ENCODE data around the gene VAV3.
"Not testable (repeated sequence)": the region's sequence is repeated elsewhere in the genome, so short reads cannot be mapped to it uniquely, and the experiment has no call there.

The VAV3 gene

DNA sequence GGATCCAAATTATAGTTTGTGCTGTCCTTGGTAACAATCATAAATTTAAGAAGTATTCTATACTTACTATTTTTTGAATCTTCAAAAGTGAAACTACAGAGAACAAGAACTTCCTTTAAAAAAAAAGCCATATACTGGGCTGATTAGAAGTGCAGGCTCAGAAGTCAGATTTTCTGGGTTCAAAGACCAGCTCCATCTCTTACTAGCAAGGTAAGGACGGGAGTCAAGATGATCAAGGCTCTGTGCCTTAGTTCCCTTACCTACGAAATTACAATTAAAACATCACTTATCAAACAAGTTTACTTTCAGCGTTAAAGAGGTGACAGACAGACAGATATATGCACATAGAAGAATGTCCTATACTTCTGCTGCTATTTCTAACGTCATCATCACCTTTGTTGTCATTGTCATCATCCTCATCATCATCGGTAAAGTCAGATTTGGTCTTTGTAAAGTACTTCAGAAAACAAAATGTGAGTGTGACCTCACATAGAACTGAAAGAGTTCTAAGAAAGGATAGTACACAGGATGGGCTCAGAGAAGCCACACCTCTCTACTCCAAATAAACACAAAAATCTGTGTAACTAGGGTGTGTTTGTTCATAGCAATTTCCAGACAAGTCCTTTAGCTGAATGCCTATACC, 178.7 kb downstream of the VAV3 start:
- DNase-seq = no peak

DNA sequence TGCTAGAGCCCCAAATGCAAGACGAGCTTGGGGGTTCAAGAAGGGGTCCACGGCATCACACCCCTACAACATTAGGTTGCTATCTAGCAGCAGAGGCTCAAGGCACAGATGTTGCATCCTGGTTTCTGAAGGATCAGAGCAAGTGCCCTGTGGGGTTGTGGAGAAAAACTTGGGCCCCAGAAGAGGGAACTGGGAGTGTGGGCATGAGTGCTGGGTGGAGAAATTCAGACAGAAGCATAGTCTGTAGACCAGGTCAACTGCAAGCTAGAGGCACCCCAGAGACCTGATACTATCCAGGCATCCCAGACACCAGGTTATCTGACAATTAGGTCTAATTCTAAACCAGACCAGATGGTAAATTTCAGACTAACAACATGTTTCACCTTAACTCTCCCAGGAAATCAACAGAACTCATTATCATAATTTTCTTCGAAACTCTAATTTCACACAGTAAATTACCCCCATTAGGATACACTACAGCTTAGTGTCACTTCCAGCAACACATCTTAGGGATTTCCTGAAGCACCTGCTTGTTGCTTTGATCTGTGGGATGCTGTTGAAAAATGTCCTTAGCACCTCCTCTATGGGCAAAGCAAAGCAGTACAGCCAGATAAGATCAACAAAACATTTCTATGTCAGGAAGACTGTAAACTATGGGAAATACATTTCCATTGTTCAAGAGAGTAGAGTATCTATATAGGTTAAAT, 179.3 kb downstream of the VAV3 start:
- no peak for DNase-seq

DNA sequence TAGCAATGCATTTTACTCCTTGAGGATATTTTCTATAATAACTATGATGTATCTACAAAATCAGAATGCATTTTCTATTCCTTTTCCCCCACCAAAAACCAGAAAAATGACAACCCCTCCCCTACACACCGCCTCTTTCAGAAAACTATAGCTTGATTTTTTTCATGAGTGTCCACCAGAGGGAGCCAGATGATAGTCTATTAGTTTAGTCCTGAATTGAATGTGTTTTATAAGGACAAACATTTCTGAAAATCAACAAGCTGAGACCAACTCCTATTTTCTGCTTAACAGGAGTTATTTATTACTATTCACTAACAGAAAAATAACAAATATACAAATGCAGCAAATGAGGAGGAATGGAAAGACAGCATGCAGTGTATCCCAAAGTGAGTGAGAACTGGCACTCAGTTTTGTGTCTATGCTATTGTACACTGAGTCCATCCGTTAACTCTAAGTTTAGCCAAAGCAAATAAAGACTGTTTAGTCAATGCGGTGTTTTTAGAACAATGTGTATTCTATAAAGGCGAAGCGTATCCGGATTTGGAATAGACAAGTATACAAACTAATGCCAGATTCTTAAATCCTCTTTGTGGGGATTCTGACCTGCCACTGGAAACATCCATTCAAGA, 182.6 kb downstream of the VAV3 start:
- no peak for DNase-seq

DNA sequence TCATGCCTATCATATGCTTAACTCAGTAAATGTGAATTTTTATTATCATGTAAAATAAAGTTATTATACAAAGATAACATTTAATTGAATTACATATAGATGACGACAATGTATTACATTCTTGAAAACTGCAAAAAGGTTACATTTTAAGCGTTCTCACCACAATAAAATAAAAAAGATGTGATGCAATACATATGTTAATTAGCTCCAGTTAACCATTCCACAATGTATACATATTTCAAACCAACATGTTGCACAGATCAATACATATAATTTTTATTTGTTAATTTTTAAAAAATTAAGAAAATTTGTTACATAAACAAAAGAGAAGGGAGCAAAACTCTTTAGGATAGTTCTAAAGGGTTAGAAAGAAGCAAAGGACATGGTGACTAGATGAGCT, 183.7 kb downstream of the VAV3 start:
- DNase-seq = no peak

DNA sequence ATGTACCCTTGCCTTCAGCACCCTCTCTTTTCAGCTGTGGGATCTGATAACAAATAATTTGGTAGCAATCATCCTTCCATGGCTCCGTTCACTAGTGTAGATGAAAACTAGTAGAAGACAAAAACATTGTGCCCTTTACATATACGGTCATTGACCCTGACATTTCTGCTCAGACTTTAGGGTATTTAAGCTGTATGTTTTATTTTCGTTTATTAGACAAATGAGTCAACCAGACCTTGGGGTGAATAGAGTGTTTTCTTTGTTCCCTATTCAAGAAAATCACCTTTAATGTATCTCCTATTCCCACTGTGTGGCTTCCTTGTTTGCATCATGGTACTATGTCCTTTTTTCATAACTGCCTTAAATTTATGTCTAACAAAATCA, 187.3 kb downstream of the VAV3 start:
- no peak for DNase-seq

DNA sequence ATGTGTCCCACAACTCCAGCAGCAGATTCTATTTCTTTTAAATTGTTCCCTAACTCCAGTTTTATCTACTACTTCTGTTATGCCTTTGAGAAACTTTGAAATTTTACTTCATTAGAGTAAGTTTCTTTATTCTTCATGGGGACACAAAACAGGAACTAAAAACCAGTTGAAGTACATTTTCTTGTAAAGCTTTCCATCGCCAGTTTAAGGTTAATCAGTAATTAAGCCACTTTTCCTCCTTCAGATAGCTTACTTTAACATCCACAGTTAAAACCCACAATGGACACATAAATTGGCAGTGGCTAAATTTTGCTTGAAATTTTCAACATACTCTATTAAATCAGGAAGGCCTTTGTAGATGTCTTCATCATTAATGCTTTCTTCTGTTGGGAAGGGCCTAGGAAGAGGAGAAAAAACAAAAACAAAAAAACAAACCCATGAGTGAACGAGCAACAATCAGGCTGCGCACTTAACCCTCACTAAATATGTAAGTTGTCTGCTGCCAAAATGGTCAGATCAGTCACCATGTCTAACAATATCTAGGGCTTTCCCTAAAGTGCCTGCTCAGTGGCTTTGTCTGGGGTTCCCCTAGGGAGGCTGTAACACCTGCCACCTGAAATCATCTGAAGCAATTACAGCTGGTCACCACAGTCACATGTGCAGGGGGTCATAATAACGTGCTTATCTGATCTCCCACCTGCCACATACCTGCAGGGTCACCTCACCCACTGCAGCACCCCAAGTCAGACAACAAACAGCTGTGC, 187.9 kb downstream of the VAV3 start:
- DNase-seq = no peak

DNA sequence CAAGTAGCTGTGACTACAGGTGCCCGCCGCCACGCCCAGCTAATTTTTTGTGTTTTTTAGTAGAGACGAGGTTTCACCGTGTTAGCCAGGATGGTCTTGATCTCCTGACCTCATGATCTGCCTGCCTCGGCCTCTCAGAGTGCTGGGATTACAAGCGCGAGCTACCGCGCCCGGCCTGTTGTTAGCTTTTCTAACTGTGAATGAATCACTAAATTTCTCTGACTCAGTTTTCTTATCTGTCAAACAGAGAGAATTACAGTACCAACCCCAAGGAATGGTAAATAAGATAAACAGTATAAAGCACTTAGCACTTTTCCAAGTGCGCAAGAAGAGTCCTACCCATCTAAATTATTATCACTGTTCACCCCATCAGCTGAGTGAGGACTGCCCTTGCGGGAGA, 193.6 kb downstream of the VAV3 start:
- DNase-seq = no peak

DNA sequence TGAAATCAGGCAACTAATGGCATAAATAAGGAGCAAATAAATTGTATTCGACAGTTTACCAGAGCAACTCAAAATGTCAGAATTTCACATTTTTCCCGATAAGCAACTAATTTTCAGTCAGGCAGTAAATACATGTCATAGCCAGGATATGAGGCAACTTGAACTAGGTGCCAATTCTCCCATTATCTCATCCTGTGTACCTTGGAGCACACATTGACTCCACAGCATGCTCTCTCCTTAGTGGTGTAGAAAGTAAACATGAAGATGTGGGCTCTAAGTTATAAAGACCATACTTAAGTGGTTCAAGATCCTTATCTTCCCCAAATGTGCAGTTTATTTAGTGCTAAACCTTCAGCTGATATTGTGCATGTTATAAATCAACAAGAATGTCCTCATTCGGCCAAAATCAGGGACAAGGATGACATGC, 197.8 kb downstream of the VAV3 start:
- no peak for DNase-seq

DNA sequence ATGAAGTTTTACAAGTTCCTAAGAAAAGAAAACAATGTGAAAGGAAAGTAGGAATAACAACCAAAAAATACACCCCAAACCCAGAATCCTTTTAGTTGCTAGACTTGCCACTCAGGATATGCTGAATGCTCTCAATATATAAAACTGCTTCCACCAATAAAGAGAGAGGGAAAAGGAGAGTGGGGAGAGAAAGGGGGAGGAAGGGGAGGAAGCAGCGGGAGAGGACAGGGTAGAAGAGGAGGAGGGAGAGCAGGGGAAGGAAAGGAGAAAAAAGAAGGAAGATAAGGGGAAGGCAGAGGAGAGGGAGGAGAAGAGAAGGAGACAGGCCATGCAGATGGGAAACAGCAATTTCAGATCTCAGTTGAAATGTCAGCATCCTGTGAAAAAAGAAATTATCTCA, 198.4 kb downstream of the VAV3 start:
- DNase-seq = no peak

DNA sequence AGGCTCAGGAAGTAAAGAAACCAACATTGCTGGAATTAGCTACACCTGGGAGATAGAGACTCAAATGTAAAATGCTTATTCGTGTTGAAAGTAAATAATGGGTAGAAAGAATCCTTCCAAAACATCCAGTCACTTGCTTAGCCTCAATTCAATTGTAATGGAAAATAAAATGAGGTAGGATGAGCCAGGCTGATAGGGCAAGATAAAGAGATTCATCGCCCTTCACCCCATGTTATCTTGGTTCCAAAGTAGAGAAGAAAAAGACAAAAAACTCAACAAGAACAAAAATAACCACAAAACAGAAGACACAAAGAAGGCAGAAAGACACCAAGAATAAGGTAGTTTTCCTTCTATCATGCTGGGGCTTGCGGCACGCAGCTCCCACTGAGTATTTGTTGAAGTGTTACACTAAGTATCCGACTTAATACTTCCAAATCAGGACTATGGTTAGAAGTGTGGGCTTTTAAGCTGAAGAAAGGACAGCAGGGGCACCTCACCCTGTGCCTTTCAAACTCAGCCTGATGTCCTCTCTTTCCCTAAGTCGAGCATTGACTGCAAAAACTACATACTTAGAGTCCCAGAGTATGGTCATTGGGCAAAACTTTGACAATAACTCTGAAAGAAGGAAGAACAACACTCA, 202.1 kb downstream of the VAV3 start:
- no peak for DNase-seq

DNA sequence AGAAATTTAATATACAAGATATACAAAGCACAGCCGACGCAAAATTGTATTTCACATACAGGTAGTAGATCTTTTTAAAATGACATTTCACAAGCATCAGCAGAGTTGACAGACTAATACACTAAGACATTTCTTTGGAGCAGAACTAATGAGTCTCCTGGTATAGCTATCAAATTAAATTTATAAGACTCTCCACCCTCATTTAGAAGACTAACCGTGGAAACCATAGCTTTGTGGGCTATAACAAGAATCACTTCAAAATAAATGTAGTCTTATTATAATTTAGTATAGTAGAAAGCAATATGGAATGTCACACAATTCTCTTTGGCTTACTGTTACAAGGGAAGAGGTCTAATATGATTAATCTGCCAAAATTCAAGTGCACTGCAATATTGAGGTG, 204.9 kb downstream of the VAV3 start:
- no peak for DNase-seq

DNA sequence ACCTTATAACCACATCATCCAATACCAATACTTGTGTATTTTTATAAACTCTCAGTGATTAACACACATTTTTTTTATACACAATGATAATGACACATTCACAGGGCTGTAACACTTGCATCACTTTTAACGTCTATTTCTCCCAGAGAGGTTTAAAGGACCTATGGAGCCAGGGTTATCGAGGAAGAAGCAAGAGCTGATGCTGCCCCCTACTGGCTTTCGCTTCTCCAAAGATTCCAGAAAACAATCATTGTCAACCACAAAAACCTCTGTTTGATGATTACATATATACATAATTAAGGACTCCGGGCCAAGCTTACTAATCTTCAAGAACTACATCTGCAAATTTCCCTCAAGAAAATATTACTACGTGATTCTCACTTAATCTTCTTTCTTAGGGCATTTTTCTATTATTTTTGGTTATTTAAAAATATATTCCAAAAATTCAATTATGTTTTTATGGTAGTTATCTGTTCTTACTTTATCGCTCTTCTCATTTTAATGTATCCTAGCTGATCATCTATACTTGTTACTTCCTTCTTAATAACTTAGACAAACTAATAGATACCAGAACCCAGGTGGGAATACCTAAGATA, 214.5 kb downstream of the VAV3 start:
- peak; percentile 10 for DNase-seq

DNA sequence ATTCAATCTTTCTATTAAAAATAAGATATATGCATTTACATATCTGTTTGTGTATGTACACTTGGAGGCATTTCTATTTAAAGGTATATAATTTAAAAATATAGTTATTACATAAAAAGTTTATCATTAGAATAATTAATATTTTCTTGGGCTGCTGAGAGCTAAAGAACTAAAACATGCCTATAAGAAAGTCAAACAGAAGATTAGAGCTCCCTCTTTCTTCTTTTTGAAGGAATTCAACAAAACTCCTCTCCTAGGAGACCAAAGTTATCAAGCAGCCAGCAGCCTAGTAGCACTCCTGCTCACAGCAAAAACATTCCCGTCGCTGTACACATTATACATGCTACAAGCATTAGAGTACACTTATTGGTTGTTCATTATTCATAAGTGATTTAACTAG, 216.4 kb downstream of the VAV3 start:
- DNase-seq = no peak

DNA sequence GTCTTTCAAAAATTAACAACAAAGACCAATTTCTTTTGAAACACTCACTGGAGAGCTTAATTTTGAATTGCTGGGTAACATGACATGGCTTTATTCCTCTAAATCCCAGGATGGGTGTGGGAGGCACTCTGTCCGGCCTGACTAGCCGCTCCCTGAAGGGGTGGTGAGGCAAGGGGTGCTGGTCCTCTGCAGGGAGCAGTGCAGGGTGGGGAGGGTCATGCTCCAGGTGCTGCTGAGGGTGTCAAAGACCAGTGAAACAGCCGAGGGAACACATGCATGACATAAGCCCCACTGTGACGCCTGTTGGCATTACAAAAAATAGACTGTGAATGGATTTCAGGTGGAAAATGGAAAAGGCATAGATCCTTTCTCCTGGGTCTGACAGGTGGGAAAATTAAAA, 223.7 kb downstream of the VAV3 start:
- DNase-seq = no peak

DNA sequence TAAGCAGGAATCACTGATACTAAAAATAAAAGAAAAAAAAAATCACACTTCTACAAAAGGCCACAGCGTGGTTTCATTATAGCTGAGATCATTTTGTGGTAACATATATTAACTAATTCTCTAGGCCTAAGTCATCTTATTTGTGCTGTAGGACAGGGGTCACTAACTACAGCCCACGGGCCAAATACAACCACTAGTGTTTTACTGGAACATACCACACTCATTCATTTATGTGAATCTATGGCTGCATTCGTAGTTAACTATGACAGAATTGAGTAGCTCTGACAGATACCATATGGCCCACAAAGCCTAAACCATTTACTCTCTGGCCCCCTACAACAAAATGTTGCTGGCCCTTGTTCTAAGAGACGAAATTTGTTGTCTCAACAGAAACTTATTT, 224.4 kb downstream of the VAV3 start:
- DNase-seq = no peak

DNA sequence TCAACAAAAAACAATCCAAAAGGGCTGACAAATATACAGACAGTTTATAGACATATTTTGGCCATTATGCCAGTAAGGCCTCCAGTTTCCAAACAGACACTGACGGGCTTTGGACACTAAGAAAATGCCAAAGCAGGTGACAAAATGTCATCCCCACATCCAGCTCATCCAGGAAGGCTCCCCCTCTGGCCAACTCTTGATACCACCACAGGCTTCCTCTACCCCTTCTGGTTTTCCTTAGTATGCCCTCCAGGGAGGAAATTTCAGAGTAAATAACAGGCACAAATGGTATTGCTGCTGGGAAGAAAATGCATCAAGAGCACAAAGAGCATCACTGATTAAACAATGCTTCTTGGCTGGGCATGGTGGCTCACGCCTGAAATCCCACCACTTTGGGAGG, 225.3 kb downstream of the VAV3 start:
- no peak for DNase-seq

DNA sequence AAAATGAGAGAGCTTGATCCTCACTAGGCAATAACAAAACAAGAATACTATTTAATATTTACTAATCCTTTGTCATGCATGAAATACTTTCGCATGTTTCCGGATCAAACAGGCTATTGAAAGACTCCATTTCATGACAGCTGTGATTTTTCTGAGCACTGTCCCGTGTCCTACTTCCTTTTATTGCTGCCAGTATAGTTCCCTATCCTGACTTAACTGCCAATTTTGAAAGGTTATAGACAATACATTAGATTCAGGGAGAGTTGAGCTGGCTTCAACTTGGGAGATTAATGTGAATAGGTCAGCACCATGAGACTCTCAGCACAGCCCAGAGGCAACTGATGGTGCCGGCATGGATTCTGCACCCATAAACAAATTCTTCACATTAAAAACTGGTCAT, 225.8 kb downstream of the VAV3 start:
- DNase-seq = no peak

DNA sequence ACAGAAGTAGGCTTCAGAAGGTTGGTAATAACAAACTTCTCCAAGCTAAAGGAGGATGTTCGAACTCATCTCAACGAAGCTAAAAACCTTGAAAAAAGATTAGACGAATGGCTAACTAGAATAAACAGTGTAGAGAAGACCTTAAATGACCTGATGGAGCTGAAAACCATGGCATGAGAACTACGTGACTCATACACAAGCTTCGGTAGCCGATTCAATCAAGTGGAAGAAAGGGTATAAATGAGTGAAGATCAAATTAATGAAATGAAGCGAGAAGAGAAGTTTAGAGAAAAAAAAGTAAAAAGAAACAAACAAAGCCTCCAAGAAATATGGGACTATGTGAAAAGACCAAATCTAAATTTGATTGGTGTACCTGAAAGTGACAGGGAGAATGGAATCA, 231.6 kb downstream of the VAV3 start:
- DNase-seq = not testable (repeated sequence)

DNA sequence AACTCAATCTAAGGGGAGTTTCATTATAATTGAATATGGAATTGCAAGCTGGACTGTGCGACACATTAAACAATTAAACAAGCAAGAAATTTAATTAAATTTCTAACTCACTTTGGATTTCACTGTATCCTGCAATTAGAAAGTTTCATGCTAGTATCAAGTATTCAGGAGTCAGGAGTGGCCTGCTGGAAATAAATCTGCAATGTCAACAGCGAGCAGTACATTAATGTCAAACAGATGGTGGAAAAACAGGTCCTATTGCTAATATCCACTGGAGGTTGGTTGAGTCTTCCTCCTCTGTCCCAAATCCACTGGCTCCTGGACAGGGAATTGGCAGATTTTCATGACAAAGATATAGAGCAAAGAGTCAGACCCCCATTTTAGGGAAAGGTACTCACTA, 237.1 kb downstream of the VAV3 start:
- DNase-seq = no peak

DNA sequence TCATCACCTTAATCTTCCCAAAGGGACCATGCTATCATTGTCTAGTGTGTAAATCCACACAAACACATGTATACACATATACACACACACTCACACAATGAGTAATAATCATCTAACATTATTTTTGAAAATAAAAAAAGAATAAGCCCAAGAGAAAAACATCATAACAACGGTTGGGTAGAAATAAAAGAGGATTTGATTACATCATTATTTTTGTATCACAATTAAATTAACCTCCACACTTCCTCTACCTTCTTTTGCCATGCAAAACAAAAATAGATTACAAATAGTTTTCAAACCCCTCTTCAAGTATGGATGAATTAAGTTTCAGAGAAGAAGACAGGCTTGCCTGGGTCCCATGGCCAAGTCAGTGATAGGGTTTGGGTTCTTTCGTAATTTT, 238.1 kb downstream of the VAV3 start:
- no peak for DNase-seq

DNA sequence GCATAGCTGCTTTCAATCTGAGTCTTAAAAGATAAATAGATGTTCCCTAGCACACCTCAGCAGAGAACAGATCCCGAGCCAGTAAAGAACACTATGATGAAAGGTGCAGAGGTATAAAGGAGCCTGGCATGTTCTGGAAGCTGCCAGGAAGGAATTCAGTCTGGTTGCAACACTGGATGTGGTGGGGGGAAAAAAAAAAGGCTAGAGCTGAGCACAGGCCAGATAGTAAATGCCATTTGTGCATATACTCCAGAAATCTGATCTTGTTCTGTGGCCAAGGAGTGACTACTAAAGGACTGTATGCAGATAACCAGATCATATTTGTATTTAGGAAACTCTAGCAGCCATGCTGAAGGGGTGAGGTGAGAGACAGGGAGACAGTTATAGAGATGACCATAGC, 240.3 kb downstream of the VAV3 start:
- DNase-seq = no peak

DNA sequence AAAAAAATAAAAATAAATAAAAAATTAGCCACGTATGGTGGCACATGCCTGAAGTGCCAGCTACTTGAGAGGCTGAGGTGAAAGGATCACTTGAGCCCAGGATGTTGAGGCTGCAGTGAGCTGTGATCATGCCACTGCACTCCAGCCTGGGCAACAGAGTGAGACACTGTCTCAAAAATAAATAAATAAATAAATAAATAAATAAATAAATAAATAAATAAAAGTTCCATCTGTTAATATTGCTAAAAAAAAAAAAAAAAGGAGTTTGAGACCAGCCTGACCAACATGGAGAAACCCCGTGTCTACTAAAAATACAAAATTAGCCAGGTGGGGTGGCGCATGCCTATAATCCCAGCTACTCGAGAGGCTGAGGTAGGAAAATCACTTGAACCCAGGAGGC, 244.8 kb downstream of the VAV3 start:
- not testable (repeated sequence) for DNase-seq

DNA sequence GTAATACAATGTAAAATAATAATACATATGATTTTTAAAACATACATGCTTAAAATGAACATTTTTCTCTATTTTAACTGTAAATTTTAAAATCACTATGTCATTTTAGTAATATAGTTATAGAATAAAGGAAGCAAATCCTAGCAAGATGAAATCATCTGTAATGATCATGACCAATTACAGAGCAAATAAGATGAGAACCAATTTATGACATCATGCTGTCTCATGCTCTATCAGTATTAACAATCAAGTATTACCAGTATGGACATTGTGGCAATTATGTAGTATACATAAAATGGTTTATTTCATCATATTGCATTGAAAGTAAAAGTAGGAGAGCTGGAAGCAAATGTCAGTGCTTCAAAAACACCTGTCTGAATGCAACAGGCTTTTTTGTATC, 255.0 kb downstream of the VAV3 start:
- no peak for DNase-seq
